T47D (cell line): ENCODE measurements around the gene SRGAP1.
"Not testable (repeated sequence)": the region's sequence is repeated elsewhere in the genome, so short reads cannot be mapped to it uniquely, and the experiment has no call there.

Source experiments
- DNase-seq, 2 experiments: peaks; one replicate each; pipeline versions ENCODE4 v3.0.0 to v3.0.0-alpha.2; 2011 to 2012; ENCODE audit warnings: low read depth in 1 of 2, low spot score in 1 of 2
- JUND ChIP-seq: IDR thresholded peaks from 2 replicates; pipeline ENCODE4 v1.6.1; 2012; ENCODE audit warnings: low read depth
- in situ Hi-C: cut with HindIII; loops from 2 replicates; pipeline ENCODE4 v1.10.0; 2016; ENCODE audit warnings: low sequenced_read_pairs, low pct_unique_long_range_greater_than_20kb

Gene SRGAP1

GRCh38 chr12:64122995-64123394 lies 278.5 kb downstream of the SRGAP1 start:
- in situ Hi-C loops, result no loop called here
- DNase-seq, result no peak
- no peak for TF ChIP-seq JUND

GRCh38 chr12:64123448-64123847 lies 278.9 kb downstream of the SRGAP1 start:
- in situ Hi-C loops, result no loop called here
- DNase-seq, result no peak
- TF ChIP-seq JUND, result no peak

GRCh38 chr12:64124511-64125197 lies 280.2 kb downstream of the SRGAP1 start:
- no peak for DNase-seq
- in situ Hi-C loops, result no loop called here
- TF ChIP-seq JUND, result no peak

- TF ChIP-seq JUND, result no peak
- no peak for DNase-seq
- in situ Hi-C loops, result no loop called here
These were observed 281.4 kb downstream of the SRGAP1 start for GRCh38 chr12:64125913-64126312.

GRCh38 chr12:64127811-64128210 lies 283.3 kb downstream of the SRGAP1 start:
- in situ Hi-C loops, result no loop called here
- no peak for TF ChIP-seq JUND
- no peak for DNase-seq

- in situ Hi-C loops, result no loop called here
- no peak for TF ChIP-seq JUND
- DNase-seq, result no peak
These were observed 283.9 kb downstream of the SRGAP1 start for GRCh38 chr12:64128366-64128765.

- in situ Hi-C loops, DNase-seq: not testable (repeated sequence)
These were observed 286.0 kb downstream of the SRGAP1 start for GRCh38 chr12:64130476-64130875.

GRCh38 chr12:64131456-64131855 lies 287.0 kb downstream of the SRGAP1 start:
- DNase-seq, in situ Hi-C loops: not testable (repeated sequence)

- DNase-seq, in situ Hi-C loops: not testable (repeated sequence)
These were observed 288.2 kb downstream of the SRGAP1 start for GRCh38 chr12:64132672-64133071.

GRCh38 chr12:64137117-64137516 lies 292.6 kb downstream of the SRGAP1 start:
- no peak for DNase-seq
- in situ Hi-C loops, result no loop called here
- no peak for TF ChIP-seq JUND

GRCh38 chr12:64139021-64139420 lies 294.5 kb downstream of the SRGAP1 start:
- no peak for DNase-seq
- TF ChIP-seq JUND, result no peak
- in situ Hi-C loops, result no loop called here

GRCh38 chr12:64142382-64142781 lies 297.9 kb downstream of the SRGAP1 start:
- in situ Hi-C loops, result no loop called here
- DNase-seq, result no peak
- TF ChIP-seq JUND, result no peak

- no peak for DNase-seq
- no peak for TF ChIP-seq JUND
- in situ Hi-C loops, result no loop called here
These were observed 298.3 kb downstream of the SRGAP1 start for GRCh38 chr12:64142784-64143183.

GRCh38 chr12:64145226-64145625 lies 300.7 kb downstream of the SRGAP1 start:
- in situ Hi-C loops, result no loop called here
- no peak for TF ChIP-seq JUND
- DNase-seq, result no peak
